ENCODE results near the gene FGF1. TPM values are rescaled to one million over a fixed set of nuclear protein-coding genes. Genes with fewer than 3 reads are reported as not detected.

FGF1 gene
- total RNA-seq, 3 donors from 2014 or later = 0.32 to 20.3 (median 6.6) TPM

- Histone ChIP-seq H3K36me3 (no peaks in the 10 kb centered on the region), H3K27me3 (no peaks in the 10 kb centered on the region), H3K4me3 (no peak overlapping the region), H3K9me3 (no peaks in the 10 kb centered on the region), H3K27ac (no peak overlapping the region), H3K4me1 (no peaks in the 10 kb centered on the region)
- DNase-seq (ENCODE audit: low spot score in 2 of 2) = no peak
- TF ChIP-seq POLR2AphosphoS5 (IDR thresholded peaks at IDR 0.05) = no peak
- no peak for TF ChIP-seq CTCF (IDR thresholded peaks at IDR 0.05)
- no peak for TF ChIP-seq POLR2A (IDR thresholded peaks at IDR 0.05)
- intact Hi-C loops (cut with DNase I; ENCODE audit: low total_unique reads) = no loop called here
These were observed 69.9 kb downstream of the FGF1 start for GRCh38 chr5:142615948-142616347.

GRCh38 chr5:142614054-142614453 is 71.8 kb downstream of the FGF1 start:
- no peaks in the 10 kb centered on the region for H3K36me3 ChIP-seq
- no peaks in the 10 kb centered on the region for H3K27me3 ChIP-seq
- H3K27ac ChIP-seq = no peak overlapping the region
- intact Hi-C loops (cut with DNase I; ENCODE audit: low total_unique reads) = no loop called here
- no peaks in the 10 kb centered on the region for H3K4me1 ChIP-seq
- no peak for DNase-seq (ENCODE audit: low spot score in 2 of 2)
- no peak overlapping the region for H3K4me3 ChIP-seq
- H3K9me3 ChIP-seq = no peaks in the 10 kb centered on the region
- no peak for TF ChIP-seq POLR2AphosphoS5 (IDR thresholded peaks at IDR 0.05)
- TF ChIP-seq CTCF (IDR thresholded peaks at IDR 0.05) = no peak
- TF ChIP-seq POLR2A (IDR thresholded peaks at IDR 0.05) = no peak

- no peaks in the 10 kb centered on the region for H3K27me3 ChIP-seq
- H3K27ac ChIP-seq = no peak overlapping the region
- TF ChIP-seq CTCF (IDR thresholded peaks at IDR 0.05) (no peak), POLR2A (IDR thresholded peaks at IDR 0.05) (no peak), POLR2AphosphoS5 (IDR thresholded peaks at IDR 0.05) (no peak)
- DNase-seq (ENCODE audit: low spot score in 2 of 2) = no peak
- no peak overlapping the region for H3K4me3 ChIP-seq
- intact Hi-C loops (cut with DNase I; ENCODE audit: low total_unique reads) = no loop called here
- no peaks in the 10 kb centered on the region for H3K36me3 ChIP-seq
- no peaks in the 10 kb centered on the region for H3K9me3 ChIP-seq
- no peaks in the 10 kb centered on the region for H3K4me1 ChIP-seq
These were observed 72.6 kb downstream of the FGF1 start for GRCh38 chr5:142613271-142613671.

GRCh38 chr5:142612494-142613270 is 73.2 kb downstream of the FGF1 start:
- H3K9me3 ChIP-seq = no peaks in the 10 kb centered on the region
- no peaks in the 10 kb centered on the region for H3K36me3 ChIP-seq
- H3K27ac ChIP-seq = no peak overlapping the region
- H3K4me3 ChIP-seq = no peak overlapping the region
- H3K27me3 ChIP-seq = no peaks in the 10 kb centered on the region
- no peak for DNase-seq (ENCODE audit: low spot score in 2 of 2)
- H3K4me1 ChIP-seq = no peaks in the 10 kb centered on the region
- TF ChIP-seq POLR2AphosphoS5 (IDR thresholded peaks at IDR 0.05) (no peak), CTCF (IDR thresholded peaks at IDR 0.05) (no peak), POLR2A (IDR thresholded peaks at IDR 0.05) (no peak)
- intact Hi-C loops (cut with DNase I; ENCODE audit: low total_unique reads) = no loop called here

DNA sequence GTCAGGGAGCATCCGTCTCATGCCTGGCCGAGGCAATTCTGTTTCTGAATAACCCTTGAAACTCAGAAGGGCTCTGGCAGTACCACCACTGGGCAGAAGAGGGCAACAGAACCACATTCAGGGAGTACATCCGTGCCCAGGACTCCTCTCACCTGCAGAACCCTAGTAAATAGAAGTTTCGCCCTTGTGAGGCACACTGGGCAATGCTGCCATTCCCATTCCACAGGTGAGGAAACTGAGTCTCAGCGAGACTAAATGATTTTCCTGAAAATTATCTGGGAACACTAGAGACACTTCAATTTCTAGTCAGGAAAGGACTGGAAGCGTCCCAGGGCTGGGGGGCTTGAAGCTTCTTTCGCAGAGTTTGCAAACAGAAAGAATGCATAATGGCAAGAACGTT is 74.7 kb downstream of the FGF1 start:
- DNase-seq (ENCODE audit: low spot score in 2 of 2) = peak; percentile 67 to 75
- intact Hi-C loops (cut with DNase I; ENCODE audit: low total_unique reads) = no loop called here
- Histone ChIP-seq H3K36me3 (no peaks in the 10 kb centered on the region), H3K27me3 (no peaks in the 10 kb centered on the region), H3K4me3 (no peak overlapping the region), H3K27ac (no peak overlapping the region), H3K9me3 (no peaks in the 10 kb centered on the region), H3K4me1 (no peaks in the 10 kb centered on the region)
- TF ChIP-seq CTCF (IDR thresholded peaks at IDR 0.05) (peak; percentile 37 to 88 (median 85)), POLR2AphosphoS5 (IDR thresholded peaks at IDR 0.05) (no peak), POLR2A (IDR thresholded peaks at IDR 0.05) (no peak)

Data from breast epithelium (tissue), 4 donors.